ENCODE data around the gene PPARG.

- TF ChIP-seq CTCF (IDR thresholded peaks at IDR 0.05) = no peak
- no peak for TF ChIP-seq POLR2A (IDR thresholded peaks at IDR 0.05)
Observed at GRCh38 chr3:12464181-12464580, 175.3 kb downstream of the PPARG start.

Measured in vagina (tissue), 2 donors.